HUDEP-2 (cell line): ENCODE results near the gene ANXA1.
A peak's percentile ranks its signal among the peaks of the same experiment; 100 is the strongest.

Experiments used
- DNase-seq, 76 experiments: peaks; one replicate each; lab custom pipeline; 2025; ENCODE audit not compliant: unreplicated experiment in 76 of 76; lab: John Stamatoyannopoulos, UW

The ANXA1 gene, protein sequence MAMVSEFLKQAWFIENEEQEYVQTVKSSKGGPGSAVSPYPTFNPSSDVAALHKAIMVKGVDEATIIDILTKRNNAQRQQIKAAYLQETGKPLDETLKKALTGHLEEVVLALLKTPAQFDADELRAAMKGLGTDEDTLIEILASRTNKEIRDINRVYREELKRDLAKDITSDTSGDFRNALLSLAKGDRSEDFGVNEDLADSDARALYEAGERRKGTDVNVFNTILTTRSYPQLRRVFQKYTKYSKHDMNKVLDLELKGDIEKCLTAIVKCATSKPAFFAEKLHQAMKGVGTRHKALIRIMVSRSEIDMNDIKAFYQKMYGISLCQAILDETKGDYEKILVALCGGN

DNA sequence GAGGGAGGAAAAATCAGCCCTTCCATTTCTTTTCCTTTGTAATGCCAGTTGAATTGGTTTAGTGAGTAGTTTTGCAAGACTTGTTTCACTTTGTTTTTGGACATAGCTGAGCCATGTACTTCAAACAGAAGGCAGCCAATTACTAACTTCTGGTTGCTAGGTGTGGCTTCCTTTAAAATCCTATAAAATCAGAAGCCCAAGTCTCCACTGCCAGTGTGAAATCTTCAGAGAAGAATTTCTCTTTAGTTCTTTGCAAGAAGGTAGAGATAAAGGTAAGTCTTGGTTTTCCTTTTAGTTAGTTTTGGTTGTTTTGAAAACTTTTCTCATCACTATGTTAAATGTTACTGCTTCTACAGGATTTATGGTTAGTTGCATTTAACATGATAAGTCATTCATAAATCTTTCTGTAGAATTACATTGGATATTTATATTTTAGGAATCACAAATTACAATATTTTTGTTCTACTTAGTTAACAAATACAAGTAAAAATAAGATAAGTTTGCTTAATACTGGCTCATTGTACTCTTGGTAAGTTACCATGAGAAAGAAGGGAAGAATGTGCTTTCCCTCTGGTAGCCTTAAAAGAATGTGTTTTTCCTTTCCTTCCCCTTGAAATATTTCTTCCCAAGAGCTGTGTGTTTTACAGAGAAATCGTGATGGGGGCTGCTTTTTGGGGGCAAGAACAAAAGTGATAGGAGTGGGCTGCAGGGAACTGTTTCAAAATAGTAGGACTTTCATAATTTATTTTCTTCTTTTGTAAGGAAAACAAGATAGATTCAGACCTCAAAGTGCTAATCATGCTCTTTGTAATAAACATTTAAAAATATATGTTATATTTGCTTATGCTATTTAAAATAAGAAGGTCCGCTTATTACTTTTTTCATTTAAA, at the start of gene ANXA1:
TSS of gene ANXA1 (plus strand) at position 213 of the 890 bp plus-strand sequence. CDS start 6,671 bp downstream, outside the sequence.
- peak in 3 of 76 experiments; percentile 9 to 42 (median 14) for DNase-seq

DNA sequence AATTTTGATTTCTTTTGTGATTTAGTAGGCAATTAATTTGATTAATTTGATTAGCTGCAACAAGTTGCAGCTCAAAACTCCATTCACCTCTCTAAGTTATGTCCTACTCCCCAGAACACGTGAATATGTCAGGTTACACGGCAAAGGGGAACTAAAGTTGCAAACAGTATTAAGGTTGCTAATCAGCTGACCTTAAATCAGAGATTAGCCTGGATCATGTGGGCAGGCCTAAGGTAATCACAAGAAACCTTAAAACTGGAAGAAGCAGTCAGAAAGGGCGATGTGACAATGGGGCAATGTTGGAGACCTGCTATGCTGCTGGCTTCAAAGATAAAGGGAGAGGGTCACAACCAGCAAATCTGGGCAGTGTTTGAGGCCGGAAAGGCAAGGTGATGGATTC, 47.3 kb upstream of the ANXA1 start:
- no peak for DNase-seq

DNA sequence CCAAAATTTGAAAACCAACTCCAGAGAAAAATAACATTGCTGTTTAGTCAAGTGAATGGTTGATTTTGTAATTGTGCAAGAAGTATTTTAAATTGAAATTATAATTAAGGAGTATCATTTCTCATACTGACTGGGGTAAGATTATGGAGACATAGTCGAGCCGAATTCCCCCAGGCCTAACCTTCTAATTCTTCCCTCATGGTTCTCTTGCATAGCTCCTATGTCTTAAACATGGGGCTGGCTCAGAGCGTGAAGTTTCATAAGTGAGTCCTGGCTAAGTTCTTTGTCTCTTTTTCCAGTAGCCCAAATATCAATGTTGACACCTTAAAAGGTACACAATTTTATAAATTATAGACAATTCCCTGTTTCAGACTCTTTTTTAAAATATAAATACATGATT, 46.7 kb upstream of the ANXA1 start:
- DNase-seq: no peak

DNA sequence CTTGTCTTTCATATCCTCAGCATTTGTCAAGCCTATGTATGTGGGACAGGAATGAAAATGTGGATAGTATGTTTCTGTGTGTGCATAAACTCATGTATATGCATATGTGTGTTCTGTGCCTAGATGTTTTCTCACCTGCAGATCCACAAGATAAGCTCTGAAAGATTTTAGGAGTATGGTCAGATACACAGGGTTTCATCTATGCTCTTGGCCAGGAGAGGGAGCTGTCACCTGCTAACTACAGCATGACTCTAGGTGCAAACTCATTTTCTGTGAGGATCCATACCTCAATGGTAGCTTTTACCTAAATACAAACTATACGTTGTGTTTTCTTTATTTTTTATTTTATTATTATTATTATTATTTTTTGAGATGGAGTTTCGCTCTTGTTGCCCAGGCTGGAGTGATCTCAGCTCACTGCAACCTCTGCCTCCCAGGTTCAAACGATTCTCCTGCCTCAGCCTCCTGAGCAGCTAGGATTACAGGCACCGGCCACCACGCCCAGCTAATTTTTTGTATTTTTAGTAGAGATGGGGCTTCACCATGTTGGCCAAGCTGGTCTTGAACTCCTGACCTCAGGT, 44.1 kb upstream of the ANXA1 start:
- peak in 25 of 76 experiments; percentile 0 to 57 (median 12) for DNase-seq

DNA sequence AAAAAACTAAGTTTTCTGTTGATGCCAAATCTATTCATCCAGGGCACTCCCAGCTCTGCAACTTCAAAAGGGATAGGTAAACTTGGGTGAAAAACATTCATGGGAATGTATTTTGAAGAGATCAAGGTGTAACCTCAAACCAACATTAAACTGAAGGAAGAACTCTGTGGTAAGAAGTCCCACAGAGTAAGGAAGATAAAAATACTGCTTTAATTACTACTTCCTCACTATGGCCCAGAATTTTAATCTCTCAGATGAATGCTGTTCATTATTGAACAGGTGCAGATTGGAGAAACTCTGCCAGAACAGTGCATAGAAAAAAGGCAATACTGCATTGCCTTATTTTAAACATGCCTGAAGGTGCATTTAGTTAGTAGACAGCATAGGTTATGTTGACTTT, 37.6 kb upstream of the ANXA1 start:
- no peak for DNase-seq

DNA sequence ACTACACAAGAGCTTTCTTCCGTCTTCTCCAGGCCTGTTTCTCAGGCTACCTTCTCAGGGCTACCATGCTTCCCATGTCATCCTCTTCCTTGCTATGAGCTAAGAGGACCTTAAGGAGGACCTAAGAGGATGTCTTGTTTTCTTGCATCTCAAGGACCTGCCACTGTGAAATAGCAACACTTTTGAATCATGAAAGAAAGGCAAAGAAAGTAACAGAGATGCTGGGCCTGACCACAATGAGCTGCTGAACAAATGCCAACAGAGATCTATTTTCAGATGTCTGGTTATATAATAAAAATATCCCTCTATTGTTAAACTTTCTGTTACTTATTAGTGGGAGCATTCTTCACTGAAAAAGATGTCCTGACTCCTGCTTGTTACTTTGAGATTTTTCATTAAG, 36.7 kb upstream of the ANXA1 start:
- no peak for DNase-seq

DNA sequence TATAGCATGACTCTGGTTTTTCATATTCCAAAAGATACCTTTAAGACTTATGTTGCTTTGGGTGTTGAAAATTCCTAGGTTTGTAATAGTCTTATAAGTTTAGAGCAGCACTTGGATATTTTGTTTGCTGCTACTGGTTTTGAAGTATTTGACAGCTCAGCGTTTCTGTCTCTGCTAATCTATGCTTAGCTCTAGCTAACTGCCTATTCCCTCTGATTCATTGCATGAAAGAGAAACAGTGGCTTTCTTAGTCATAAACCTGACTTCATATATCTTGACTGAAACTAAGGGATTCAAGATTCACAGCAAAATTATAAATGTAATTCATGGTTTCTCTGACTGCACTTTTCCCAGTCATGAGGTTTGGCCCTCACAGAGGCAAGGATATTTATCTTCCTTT, 35.6 kb upstream of the ANXA1 start:
- no peak for DNase-seq

DNA sequence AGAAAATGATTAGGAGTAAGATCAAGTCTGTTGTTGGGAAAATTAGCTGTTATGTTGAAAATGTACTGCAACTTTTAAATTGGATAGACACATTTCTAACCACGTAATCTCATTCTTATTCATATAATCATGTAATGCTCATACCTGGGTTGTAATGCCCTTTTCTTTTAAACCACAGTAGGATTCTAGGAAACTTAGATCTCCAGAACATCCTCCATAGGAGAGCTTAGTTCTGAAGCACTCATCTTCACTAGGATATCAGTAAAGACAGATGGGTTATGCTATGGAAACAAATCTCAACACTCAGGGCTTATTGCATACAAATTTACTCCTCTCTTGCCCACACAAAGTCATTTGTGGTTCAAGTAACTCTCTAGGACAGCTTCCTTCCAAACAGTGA, 34.8 kb upstream of the ANXA1 start:
- DNase-seq: no peak

DNA sequence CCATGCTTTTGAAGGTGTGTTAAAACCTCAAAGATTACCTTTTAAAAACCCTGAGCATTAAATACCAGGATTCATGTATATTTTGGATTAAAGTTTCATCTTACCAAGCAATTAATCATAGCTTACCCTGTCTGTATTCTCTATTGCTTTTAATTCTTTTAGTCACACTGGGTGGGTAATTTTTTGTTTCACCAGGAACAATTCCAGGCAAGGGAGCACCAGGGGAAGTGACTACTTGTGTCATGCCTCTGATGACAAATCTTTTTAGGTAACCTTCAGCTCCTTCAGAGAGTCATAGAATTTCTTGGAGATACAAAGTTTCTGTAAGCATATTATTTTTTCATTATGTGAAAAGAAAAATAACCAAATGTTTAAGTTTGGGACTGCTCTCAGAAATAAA, 33.4 kb upstream of the ANXA1 start:
- no peak for DNase-seq

DNA sequence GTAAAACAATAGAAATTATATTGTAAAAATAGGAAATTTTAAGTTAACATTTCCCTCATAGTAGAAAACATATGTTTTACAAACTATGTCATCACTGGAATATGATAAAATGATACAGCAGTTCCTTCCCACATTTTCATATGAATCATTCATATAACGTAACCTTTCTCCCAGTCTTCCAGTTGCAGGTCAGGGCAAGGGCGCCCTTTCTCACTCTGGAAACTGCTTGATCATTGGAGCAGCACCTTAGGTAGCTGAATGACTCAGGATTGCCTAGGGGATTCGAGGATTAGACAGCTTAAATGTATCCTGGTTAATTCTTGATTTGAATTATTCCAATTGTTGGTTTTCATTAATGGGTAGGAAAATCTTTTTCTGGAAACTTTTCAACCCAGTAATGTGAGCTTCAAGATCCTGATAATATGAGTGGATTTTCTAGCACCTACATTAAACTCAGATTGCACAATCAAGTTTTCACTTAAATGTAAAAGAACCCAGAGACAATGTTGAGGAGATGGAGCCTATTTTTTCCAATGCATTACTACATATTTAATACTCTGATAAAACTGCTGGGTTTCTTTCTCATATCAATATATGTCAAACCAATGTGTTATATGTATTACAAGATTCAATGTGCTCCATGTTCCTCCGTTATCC, 32.6 kb upstream of the ANXA1 start:
- DNase-seq: no peak

DNA sequence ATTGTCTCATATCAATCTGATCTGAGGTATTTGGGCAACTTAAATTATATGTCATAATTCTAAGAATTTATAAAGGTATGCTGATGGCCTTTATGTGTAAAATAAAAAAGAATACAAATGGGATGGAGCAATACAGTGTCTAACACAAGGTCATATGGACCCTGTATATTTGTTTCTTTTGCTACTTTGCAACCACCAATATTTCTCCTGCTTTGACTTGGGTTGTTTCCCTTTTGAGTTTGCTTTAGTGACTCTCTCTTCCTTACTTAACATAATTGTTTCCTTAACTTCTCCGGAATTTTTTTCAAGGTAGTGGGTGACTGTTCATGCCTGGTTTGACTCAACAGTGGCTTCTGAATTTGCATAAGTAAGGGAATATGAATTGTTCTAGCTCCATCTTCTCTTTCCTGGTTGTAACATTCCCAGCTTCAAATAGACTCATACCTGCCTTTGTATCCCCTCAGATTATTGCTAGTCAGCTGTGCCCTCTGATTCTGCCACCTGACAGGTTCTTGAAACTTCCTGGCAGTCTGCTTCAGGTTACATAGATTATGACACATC, 30.2 kb upstream of the ANXA1 start:
- no peak for DNase-seq

DNA sequence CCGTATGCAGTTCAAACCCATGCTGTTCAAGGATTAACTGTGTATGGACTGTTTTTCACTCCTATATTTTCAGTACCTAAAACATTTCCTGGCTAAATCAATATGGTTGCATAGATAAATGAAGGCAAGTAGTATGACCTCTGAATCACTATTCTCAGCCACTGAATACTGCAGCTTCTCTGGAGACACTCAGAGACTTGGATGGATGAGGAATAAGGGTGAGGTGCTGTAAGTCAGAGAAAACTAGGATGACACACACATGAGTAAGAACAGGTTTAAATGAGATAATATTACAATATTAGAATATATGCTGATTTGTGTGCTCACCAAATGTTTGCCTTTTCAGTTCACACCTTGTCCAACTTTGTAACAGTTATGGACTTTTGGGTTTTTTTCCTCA, 26.0 kb upstream of the ANXA1 start:
- DNase-seq: no peak

DNA sequence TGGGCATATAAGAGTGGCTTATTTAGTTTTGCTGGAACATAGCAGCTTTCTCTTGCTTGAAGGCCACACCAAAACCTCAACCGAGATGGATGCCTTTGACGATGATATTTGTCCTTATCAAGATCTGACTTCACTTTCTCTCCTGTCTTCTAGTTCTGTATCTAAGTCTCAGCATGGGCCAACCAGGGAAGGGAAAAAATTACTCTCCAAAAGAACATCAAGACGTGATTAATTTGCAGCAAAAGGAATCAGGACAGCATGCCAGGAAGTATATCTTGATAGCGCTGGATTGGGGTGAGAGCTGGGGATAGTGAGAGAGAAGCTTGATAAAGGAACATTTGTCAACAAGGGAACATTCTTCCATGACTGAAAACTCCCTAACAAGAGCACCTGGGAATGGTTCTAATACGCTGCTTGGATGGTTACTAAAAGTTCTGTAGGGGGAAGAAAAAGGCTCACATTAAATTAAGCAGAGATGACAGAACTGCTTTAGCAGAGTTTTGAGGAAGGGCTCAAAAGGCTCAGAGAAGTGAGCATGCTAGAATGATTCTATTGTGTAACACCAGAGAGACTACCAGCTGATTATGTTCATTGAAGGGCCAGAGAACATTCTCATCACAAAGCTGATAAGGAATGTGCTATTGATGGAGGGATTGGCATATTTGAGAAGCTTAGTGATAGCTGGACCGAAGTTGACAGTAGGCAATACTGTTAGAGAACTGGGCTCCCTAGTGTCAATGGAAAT, 21.6 kb upstream of the ANXA1 start:
- DNase-seq: no peak

DNA sequence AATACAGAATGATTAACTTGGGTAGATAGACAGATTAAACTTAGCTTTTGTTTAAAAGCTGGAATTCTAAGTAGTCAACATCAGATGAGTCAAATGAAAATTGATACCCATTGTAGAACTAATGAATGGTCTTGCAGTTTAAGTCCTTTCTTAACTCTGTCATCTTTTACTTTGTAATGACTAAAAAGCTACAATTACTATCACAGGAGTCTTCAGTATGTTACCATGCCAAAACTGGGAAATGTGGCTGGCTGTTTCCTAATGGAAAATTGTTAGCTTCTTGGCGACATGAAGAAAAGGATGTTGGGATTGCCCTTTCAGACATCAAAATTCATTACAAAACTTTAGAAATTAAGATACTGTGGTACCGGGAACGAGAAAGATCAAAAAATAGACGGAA, 20.2 kb upstream of the ANXA1 start:
- no peak for DNase-seq

DNA sequence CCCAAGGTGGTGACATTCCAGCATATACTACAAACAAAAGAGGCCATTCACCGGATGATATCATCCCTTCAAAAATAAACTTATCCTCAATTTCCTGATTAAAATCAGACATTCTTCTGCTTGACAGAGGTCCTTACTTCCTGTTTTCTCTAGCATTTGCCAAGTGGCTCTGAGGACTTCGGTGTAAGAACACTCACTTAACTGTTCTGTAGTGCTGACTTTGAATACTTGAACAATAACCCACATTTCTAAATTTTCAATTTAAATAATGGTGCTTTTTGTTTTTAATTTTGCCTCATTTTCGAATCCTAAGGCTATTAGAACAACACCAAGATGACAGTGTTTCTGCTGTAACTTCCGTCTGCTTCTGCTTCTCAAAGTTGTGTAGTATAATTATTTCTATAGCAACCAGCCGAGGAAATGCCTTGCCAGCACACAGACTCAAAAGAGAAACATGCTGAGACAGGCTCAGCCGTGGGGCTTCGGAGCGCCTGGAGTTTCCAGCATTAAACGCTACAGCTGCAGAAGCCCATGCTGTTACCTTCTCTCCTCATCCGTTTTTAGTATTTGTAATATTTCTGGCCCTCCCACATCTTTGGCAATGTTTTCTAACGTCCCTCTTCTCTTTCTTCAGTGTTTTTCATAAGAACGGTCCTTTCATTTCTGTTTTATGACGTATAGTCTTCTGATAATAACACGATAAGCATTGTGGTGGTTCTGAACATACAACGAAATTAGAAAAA, 19.5 kb upstream of the ANXA1 start:
- peak in 55 of 76 experiments; percentile 3 to 63 (median 28) for DNase-seq

DNA sequence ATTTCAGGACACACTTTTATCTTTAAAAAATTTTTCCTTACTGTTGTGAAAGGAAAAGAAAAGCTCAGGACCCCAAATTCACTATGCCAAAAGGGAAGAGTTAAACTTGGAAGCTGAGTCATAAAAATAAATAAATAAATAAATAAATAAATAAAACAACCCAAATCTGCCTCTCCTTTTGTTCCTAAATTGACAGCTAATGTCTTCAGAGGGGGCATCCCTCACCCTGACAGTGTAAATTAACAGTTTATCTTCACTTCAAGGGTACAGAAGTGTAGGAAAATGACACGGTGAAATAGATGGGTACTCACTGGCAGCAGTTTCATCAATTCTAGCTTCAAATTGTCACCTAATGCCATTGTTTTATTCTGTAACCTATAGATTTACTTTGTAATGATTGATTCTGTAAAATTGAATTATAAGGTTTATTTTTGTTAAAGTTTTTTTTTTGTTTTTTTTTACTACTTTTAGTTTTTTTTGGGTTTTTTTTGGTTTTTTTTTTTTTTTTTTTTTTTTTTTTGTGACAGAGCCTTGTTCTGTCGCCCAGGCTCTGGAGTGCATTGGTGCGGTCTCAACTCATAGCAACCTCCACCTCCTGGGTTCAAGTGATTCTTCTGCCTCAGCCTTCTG, 18.5 kb upstream of the ANXA1 start:
- DNase-seq: no peak

DNA sequence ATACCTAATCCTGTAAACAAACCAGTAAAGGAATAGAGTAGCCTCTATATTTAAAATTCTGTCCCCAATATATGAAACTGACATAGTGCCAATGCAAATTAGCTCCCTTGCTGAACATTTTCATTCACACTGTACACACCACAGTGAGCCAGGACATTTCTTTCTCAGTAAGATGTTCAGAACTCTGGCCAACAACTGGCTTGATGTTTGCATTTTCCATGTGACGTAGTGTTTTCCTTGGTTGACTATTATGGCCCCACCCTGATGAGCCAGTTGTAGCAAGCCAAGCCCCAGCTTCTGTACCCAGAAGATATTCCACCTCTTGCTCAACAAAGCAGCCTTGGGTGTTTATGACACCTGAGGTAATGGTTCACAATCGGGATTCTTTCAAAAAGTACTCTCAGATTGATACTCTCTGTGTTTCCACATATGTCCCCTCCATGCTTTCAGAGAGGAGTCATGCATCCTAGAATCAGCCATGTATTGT, 17.7 kb upstream of the ANXA1 start:
- no peak for DNase-seq

DNA sequence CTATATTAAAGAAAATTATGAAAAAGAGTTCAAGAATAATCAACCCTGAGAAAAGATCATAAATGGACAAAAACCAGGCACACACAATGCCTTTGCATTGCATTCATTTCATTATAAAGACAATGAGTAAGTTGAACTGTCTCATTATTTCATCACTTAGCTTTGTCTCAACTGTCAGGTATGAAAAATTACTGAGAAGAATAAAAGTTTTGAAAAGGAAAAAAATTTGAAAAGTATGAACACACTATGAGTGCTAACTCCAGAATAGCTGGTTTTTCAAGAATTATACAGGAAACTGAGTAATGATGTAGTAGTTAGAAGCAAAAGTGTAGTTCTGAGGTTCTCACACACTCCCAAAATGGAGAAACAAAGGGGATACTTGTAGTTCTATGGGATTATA, 16.3 kb upstream of the ANXA1 start:
- no peak for DNase-seq
